Gastrocnemius medialis (tissue), 4 donors: ENCODE data around the gene SOCS3. TPM values are rescaled to one million over a fixed set of nuclear protein-coding genes. Genes with fewer than 3 reads are reported as not detected.

Source experiments
- ATAC-seq, 2 donors: fragments of 150-250 bp; one replicate each; pipeline ENCODE4 v1.9.1; 2016
- DNase-seq, 2 donors: peaks; one replicate each; pipeline ENCODE4 v3.0.0-alpha.2; 2019
- H3K27ac ChIP-seq, 4 donors: fragments of 200-600 bp; sonication (generic); 1 replicate in 1 of 4; 2 replicates in 3 of 4; pipeline ENCODE4 v1.5.1; 2016 to 2018; ENCODE audit warnings: mild to moderate bottlenecking in 2 of 4, moderate library complexity in 1 of 4
- H3K27me3 ChIP-seq, 3 donors: fragments of 200-600 bp; sonication (generic) in 2 of 3; 1 replicate in 1 of 3; 2 replicates in 2 of 3; pipeline versions ENCODE4 v1.5.1 to v1.6.0; 2016 to 2019; ENCODE audit warnings: mild to moderate bottlenecking in 1 of 3, moderate library complexity in 1 of 3
- H3K36me3 ChIP-seq, 2 donors: fragments of 200-600 bp; sonication (generic) in 1 of 2; one replicate each; pipeline ENCODE4 v1.5.1; 2017 to 2018
- H3K4me1 ChIP-seq, 2 donors: fragments of 200-600 bp; sonication (generic) in 1 of 2; one replicate each; pipeline ENCODE4 v1.5.1; 2016 to 2017; ENCODE audit warnings: mild to moderate bottlenecking in 2 of 2
- H3K4me3 ChIP-seq, 4 donors: fragments of 200-600 bp; sonication (generic) in 3 of 4; 1 replicate in 1 of 4; 2 replicates in 3 of 4; pipeline ENCODE4 v1.5.1; 2016 to 2019; ENCODE audit warnings: mild to moderate bottlenecking in 2 of 4
- H3K9me3 ChIP-seq, 3 donors: fragments of 200-600 bp; sonication (generic) in 2 of 3; 1 replicate in 1 of 3; 2 replicates in 2 of 3; pipeline ENCODE4 v1.5.1; 2016 to 2019
- POLR2A ChIP-seq, 2 donors: fragments of 450-650 bp; IDR thresholded peaks; one replicate each; pipeline ENCODE4 v1.6.1; 2017; ENCODE audit warnings: antibody characterized with exemption in 2 of 2, mild to moderate bottlenecking in 2 of 2, moderate library complexity in 2 of 2
- in situ Hi-C, 4 donors: fragments of 200-750 bp; cut with MboI; loops; one replicate each; pipeline versions ENCODE4 v1.15.0 to v1.8.0; 2017; ENCODE audit warnings: low sequenced_read_pairs in 4 of 4
- intact Hi-C: fragments of 100-400 bp; cut with DNase I; formaldehyde crosslinking; loops from one replicate; pipeline ENCODE4 v1.15.1; 2023; ENCODE audit warnings: low total_unique reads
- total RNA-seq, 4 donors: library from RNA; depleted of rRNA; stranded (reverse); fragments of >200 nt; gene quantifications; one replicate each; pipeline versions ENCODE4 v1.1.0 to v1.2.3, GENCODE V29; 2016
- TF ChIP-seq, protein P1 (sequence below), 5 experiments: fragments of 450-650 bp in 3 of 5; fragments of 200-600 bp in 2 of 5; sonication (generic) in 2 of 5; IDR thresholded peaks in 4 of 5; conservative IDR thresholded peaks in 1 of 5; 1 replicate in 4 of 5; 2 replicates in 1 of 5; pipeline ENCODE4 v1.5.1; 2016 to 2019; ENCODE audit warnings: antibody characterized with exemption in 5 of 5, mild to moderate bottlenecking in 3 of 5, moderate library complexity in 3 of 5

Gene SOCS3
- total RNA-seq, 4 donors from 2014 or later: 4.5 to 44.2 (median 16.4) TPM

DNA sequence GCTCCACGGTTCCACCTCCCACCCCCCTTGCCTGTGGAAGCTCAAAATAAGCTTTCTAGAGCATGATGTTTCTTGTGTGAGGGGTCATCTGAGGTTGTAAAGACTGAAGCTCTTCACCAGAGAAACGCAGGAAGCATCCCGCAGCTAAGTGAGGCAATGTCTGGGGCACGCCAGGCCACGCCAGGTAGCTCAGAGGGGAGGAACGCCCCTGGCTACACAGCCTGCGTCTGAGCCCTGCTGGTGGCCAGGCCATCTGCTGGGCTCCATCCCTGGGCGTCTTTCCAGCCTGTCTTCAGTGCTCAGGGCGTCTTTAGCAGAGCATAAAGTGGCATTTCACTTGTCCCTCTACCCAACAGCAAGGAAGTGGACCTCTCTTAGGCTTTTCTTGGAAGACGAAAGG, 15.2 kb downstream of the SOCS3 start:
- intact Hi-C loops (no loop called here), in situ Hi-C loops (no loop called here)
- Histone ChIP-seq H3K36me3 (no peaks in the 10 kb centered on the region), H3K9me3 (no peaks in the 10 kb centered on the region), H3K4me3 (no peak overlapping the region), H3K4me1 (peaks cover 64% of the 10 kb centered on the region in 2 donors), H3K27ac (peak overlapping the region; percentile 81 to 95 (median 86)), H3K27me3 (no peaks in the 10 kb centered on the region)
- DNase-seq (no peak), ATAC-seq (no peak)
- no peak for TF ChIP-seq POLR2A (IDR thresholded peaks at IDR 0.05)
- TF ChIP-seq, protein P1, sequence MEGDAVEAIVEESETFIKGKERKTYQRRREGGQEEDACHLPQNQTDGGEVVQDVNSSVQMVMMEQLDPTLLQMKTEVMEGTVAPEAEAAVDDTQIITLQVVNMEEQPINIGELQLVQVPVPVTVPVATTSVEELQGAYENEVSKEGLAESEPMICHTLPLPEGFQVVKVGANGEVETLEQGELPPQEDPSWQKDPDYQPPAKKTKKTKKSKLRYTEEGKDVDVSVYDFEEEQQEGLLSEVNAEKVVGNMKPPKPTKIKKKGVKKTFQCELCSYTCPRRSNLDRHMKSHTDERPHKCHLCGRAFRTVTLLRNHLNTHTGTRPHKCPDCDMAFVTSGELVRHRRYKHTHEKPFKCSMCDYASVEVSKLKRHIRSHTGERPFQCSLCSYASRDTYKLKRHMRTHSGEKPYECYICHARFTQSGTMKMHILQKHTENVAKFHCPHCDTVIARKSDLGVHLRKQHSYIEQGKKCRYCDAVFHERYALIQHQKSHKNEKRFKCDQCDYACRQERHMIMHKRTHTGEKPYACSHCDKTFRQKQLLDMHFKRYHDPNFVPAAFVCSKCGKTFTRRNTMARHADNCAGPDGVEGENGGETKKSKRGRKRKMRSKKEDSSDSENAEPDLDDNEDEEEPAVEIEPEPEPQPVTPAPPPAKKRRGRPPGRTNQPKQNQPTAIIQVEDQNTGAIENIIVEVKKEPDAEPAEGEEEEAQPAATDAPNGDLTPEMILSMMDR (IDR thresholded peaks at IDR 0.05 in 4 of 5, conservative IDR thresholded peaks at IDR 0.05 in 1 of 5): no peak

DNA sequence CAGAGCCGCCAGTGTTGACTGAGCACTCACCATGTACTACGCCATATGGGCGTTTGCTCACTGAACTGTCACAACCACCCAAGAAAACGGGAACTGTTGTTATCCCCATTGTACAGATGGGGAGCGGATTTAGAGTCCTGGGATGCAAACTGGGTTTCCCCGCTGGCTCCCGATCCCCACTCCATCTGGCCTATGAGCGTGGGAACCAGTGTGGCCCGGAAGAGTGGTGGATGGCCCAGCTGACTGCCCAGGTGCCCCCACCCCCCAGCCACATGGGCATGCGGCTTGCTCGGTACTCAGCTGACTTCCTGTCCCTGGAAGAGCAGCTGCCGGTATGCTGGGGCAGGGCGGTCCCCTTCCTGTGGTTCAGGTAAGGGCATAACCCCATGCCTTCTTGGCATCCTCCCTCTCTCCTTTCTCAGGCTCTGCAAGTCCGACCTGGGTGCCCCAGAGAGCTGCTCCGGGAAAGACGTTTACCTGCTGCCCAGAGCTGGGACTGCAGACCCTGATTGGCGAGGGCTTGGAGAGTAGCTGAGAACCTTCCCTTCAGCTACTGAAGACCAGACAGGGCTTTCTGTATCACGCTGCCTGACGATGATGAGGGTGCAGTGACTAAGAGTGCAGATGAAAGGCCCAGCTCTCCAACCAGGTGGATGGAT, 16.2 kb downstream of the SOCS3 start:
- H3K4me1 ChIP-seq: peaks cover 64% of the 10 kb centered on the region in 2 donors
- in situ Hi-C loops (no loop called here), intact Hi-C loops (no loop called here)
- H3K27me3 ChIP-seq: no peaks in the 10 kb centered on the region
- peak overlapping the region; percentile 87 to 99 (median 95) for H3K27ac ChIP-seq
- DNase-seq (peak in 1 of 2 donors; percentile 50), ATAC-seq (no peak)
- no peaks in the 10 kb centered on the region for H3K9me3 ChIP-seq
- no peak overlapping the region for H3K4me3 ChIP-seq
- no peak for TF ChIP-seq POLR2A (IDR thresholded peaks at IDR 0.05)
- TF ChIP-seq, protein P1 (IDR thresholded peaks at IDR 0.05 in 4 of 5, conservative IDR thresholded peaks at IDR 0.05 in 1 of 5): no peak
- H3K36me3 ChIP-seq: no peaks in the 10 kb centered on the region

DNA sequence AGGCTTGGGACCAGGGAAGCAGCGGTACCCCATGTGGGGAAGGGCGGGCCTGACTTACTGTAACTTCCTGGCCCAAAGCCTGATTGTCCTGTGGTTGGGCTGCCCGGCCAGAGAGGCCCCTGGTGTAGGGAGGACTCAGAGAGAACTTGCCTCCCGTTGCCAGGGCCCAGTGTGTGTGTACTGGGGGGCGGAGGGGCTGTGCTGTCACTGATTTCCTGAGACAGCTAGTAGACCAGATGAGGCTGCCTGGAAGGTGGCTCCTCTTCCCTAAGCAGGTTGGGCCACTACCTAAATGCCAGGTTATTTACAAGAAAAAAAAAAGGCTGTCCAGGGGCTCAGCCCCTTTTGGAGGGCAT, 16.7 kb downstream of the SOCS3 start:
- in situ Hi-C loops (no loop called here), intact Hi-C loops (no loop called here)
- DNase-seq (peak; percentile 54 to 64), ATAC-seq (peak in 1 of 2 donors; percentile 7)
- Histone ChIP-seq H3K9me3 (no peaks in the 10 kb centered on the region), H3K36me3 (no peaks in the 10 kb centered on the region), H3K4me1 (peaks cover 64% of the 10 kb centered on the region in 2 donors), H3K27me3 (no peaks in the 10 kb centered on the region), H3K27ac (peak overlapping the region; percentile 87 to 99 (median 95)), H3K4me3 (peak overlapping the region in 1 of 4 donors; percentile 13)
- TF ChIP-seq, protein P1 (IDR thresholded peaks at IDR 0.05 in 4 of 5, conservative IDR thresholded peaks at IDR 0.05 in 1 of 5): no peak
- no peak for TF ChIP-seq POLR2A (IDR thresholded peaks at IDR 0.05)

DNA sequence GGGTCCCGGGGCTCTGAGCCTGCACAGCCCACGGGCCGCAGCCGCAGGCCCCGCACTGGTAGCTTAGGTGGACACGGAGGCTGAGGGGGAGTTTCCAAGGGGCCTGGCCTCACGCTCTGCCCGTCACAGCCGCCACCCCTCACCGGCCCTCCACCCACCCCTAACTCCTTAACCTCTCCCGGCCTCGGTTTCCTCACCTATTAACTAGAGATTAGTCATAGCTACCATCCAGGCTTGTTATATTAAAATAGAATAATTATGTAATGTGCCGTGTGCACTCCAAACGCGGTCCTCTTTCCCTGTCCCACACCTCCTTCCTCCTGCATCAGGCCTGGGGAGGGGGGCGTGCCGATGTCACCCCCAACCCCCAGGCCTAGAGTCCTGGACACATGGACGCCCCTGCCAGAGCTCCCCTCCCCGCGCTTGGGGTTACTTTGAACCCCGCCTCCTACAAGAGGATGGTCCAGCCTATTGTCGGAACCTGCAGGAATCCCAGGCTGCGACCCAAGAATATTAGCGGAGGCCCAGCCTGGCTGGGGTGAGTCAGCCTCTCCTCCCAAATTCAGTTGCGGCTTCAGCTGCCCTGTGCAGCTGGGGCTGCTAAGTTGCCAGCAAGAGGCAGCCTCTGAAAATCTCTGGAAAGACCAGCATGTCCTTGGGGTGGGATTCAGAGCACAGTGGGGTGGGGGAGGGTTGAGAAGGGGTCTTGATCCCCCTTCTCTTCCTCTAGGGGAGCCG, 17.3 kb downstream of the SOCS3 start:
- Histone ChIP-seq H3K9me3 (no peaks in the 10 kb centered on the region), H3K4me3 (peak overlapping the region; percentile 39 to 57 (median 51)), H3K27ac (peak overlapping the region; percentile 87 to 99 (median 95)), H3K4me1 (peaks cover 59 to 60% of the 10 kb centered on the region in 2 donors), H3K36me3 (no peaks in the 10 kb centered on the region), H3K27me3 (no peaks in the 10 kb centered on the region)
- peak; percentile 57 to 68 for ATAC-seq
- intact Hi-C loops: no loop called here
- in situ Hi-C loops: no loop called here
- peak; percentile 60 to 79 for DNase-seq
- TF ChIP-seq, protein P1 (IDR thresholded peaks at IDR 0.05 in 4 of 5, conservative IDR thresholded peaks at IDR 0.05 in 1 of 5): no peak
- TF ChIP-seq POLR2A (IDR thresholded peaks at IDR 0.05): peak in 1 of 2 donors; percentile 16
